ENCODE results near the gene GPC1.

Gene GPC1

GRCh38 chr2:240424341-240425235, 10.9 kb upstream of the GPC1 start:
- Histone ChIP-seq H3K36me3 (ENCODE audit: insufficient read depth, low read length) (no peaks in the 10 kb centered on the region), H3K4me1 (ENCODE audit: insufficient read depth, low read length) (peaks cover 15% of the 10 kb centered on the region), H3K4me3 (ENCODE audit: low read length) (no peak overlapping the region), H3K9me3 (ENCODE audit: low read length) (peaks cover 13% of the 10 kb centered on the region), H2AFZ (ENCODE audit: low read depth, low read length) (no peak overlapping the region), H3K27me3 (ENCODE audit: insufficient read depth, low read length) (no peaks in the 10 kb centered on the region)

GRCh38 chr2:240425236-240425615, 10.2 kb upstream of the GPC1 start:
- H3K9me3 ChIP-seq (ENCODE audit: low read length), result peaks cover 13% of the 10 kb centered on the region
- no peaks in the 10 kb centered on the region for H3K27me3 ChIP-seq (ENCODE audit: insufficient read depth, low read length)
- no peaks in the 10 kb centered on the region for H3K36me3 ChIP-seq (ENCODE audit: insufficient read depth, low read length)
- peaks cover 15% of the 10 kb centered on the region for H3K4me1 ChIP-seq (ENCODE audit: insufficient read depth, low read length)
- no peak overlapping the region for H3K4me3 ChIP-seq (ENCODE audit: low read length)
- no peak overlapping the region for H2AFZ ChIP-seq (ENCODE audit: low read depth, low read length)

GRCh38 chr2:240425697-240426096, 9.8 kb upstream of the GPC1 start:
- Histone ChIP-seq H3K9me3 (ENCODE audit: low read length) (peaks cover 13% of the 10 kb centered on the region), H2AFZ (ENCODE audit: low read depth, low read length) (no peak overlapping the region), H3K4me1 (ENCODE audit: insufficient read depth, low read length) (peaks cover 15% of the 10 kb centered on the region), H3K4me3 (ENCODE audit: low read length) (no peak overlapping the region), H3K36me3 (ENCODE audit: insufficient read depth, low read length) (no peaks in the 10 kb centered on the region), H3K27me3 (ENCODE audit: insufficient read depth, low read length) (no peaks in the 10 kb centered on the region)

GRCh38 chr2:240426845-240427721, 8.4 kb upstream of the GPC1 start:
- Histone ChIP-seq H3K4me3 (ENCODE audit: low read length) (no peak overlapping the region), H3K27me3 (ENCODE audit: insufficient read depth, low read length) (no peaks in the 10 kb centered on the region), H2AFZ (ENCODE audit: low read depth, low read length) (no peak overlapping the region), H3K9me3 (ENCODE audit: low read length) (peaks cover 9% of the 10 kb centered on the region), H3K36me3 (ENCODE audit: insufficient read depth, low read length) (no peaks in the 10 kb centered on the region), H3K4me1 (ENCODE audit: insufficient read depth, low read length) (peaks cover 15% of the 10 kb centered on the region)

- H3K27me3 ChIP-seq (ENCODE audit: insufficient read depth, low read length), result no peaks in the 10 kb centered on the region
- no peak overlapping the region for H3K4me3 ChIP-seq (ENCODE audit: low read length)
- H3K9me3 ChIP-seq (ENCODE audit: low read length), result peaks cover 9% of the 10 kb centered on the region
- peaks cover 12% of the 10 kb centered on the region for H3K4me1 ChIP-seq (ENCODE audit: insufficient read depth, low read length)
- H3K36me3 ChIP-seq (ENCODE audit: insufficient read depth, low read length), result no peaks in the 10 kb centered on the region
- no peak overlapping the region for H2AFZ ChIP-seq (ENCODE audit: low read depth, low read length)
These were observed 7.7 kb upstream of the GPC1 start for GRCh38 chr2:240427729-240428128.

- Histone ChIP-seq H3K4me1 (ENCODE audit: insufficient read depth, low read length) (peaks cover 8% of the 10 kb centered on the region), H3K9me3 (ENCODE audit: low read length) (peaks cover 9% of the 10 kb centered on the region), H3K4me3 (ENCODE audit: low read length) (no peak overlapping the region), H2AFZ (ENCODE audit: low read depth, low read length) (no peak overlapping the region), H3K36me3 (ENCODE audit: insufficient read depth, low read length) (no peaks in the 10 kb centered on the region), H3K27me3 (ENCODE audit: insufficient read depth, low read length) (no peaks in the 10 kb centered on the region)
These were observed 7.2 kb upstream of the GPC1 start for GRCh38 chr2:240428245-240428644.

- no peaks in the 10 kb centered on the region for H3K27me3 ChIP-seq (ENCODE audit: insufficient read depth, low read length)
- no peak overlapping the region for H3K4me3 ChIP-seq (ENCODE audit: low read length)
- no peak overlapping the region for H2AFZ ChIP-seq (ENCODE audit: low read depth, low read length)
- no peaks in the 10 kb centered on the region for H3K4me1 ChIP-seq (ENCODE audit: insufficient read depth, low read length)
- no peaks in the 10 kb centered on the region for H3K36me3 ChIP-seq (ENCODE audit: insufficient read depth, low read length)
- H3K9me3 ChIP-seq (ENCODE audit: low read length), result peaks cover 9% of the 10 kb centered on the region
These were observed 6.1 kb upstream of the GPC1 start for GRCh38 chr2:240429341-240429871.

GRCh38 chr2:240429872-240430491, 5.5 kb upstream of the GPC1 start:
- Histone ChIP-seq H3K27me3 (ENCODE audit: insufficient read depth, low read length) (no peaks in the 10 kb centered on the region), H3K4me1 (ENCODE audit: insufficient read depth, low read length) (no peaks in the 10 kb centered on the region), H3K4me3 (ENCODE audit: low read length) (no peak overlapping the region), H3K36me3 (ENCODE audit: insufficient read depth, low read length) (no peaks in the 10 kb centered on the region), H3K9me3 (ENCODE audit: low read length) (peaks cover 9% of the 10 kb centered on the region), H2AFZ (ENCODE audit: low read depth, low read length) (no peak overlapping the region)

- Histone ChIP-seq H2AFZ (ENCODE audit: low read depth, low read length) (no peak overlapping the region), H3K4me1 (ENCODE audit: insufficient read depth, low read length) (no peaks in the 10 kb centered on the region), H3K4me3 (ENCODE audit: low read length) (no peak overlapping the region), H3K9me3 (ENCODE audit: low read length) (peaks cover 5% of the 10 kb centered on the region), H3K36me3 (ENCODE audit: insufficient read depth, low read length) (no peaks in the 10 kb centered on the region), H3K27me3 (ENCODE audit: insufficient read depth, low read length) (no peaks in the 10 kb centered on the region)
These were observed 4.9 kb upstream of the GPC1 start for GRCh38 chr2:240430595-240430994.

- no peak overlapping the region for H2AFZ ChIP-seq (ENCODE audit: low read depth, low read length)
- H3K9me3 ChIP-seq (ENCODE audit: low read length), result no peaks in the 10 kb centered on the region
- no peaks in the 10 kb centered on the region for H3K27me3 ChIP-seq (ENCODE audit: insufficient read depth, low read length)
- H3K4me3 ChIP-seq (ENCODE audit: low read length), result no peak overlapping the region
- no peaks in the 10 kb centered on the region for H3K36me3 ChIP-seq (ENCODE audit: insufficient read depth, low read length)
- no peaks in the 10 kb centered on the region for H3K4me1 ChIP-seq (ENCODE audit: insufficient read depth, low read length)
These were observed 4.2 kb upstream of the GPC1 start for GRCh38 chr2:240431271-240431660.

- Histone ChIP-seq H3K4me3 (ENCODE audit: low read length) (no peak overlapping the region), H3K9me3 (ENCODE audit: low read length) (no peaks in the 10 kb centered on the region), H3K4me1 (ENCODE audit: insufficient read depth, low read length) (peaks cover 5% of the 10 kb centered on the region), H2AFZ (ENCODE audit: low read depth, low read length) (no peak overlapping the region), H3K27me3 (ENCODE audit: insufficient read depth, low read length) (no peaks in the 10 kb centered on the region), H3K36me3 (ENCODE audit: insufficient read depth, low read length) (no peaks in the 10 kb centered on the region)
These were observed 3.6 kb upstream of the GPC1 start for GRCh38 chr2:240431661-240432424.

GRCh38 chr2:240432430-240432819, 3.0 kb upstream of the GPC1 start:
- Histone ChIP-seq H3K9me3 (ENCODE audit: low read length) (no peaks in the 10 kb centered on the region), H3K4me1 (ENCODE audit: insufficient read depth, low read length) (peaks cover 11% of the 10 kb centered on the region), H2AFZ (ENCODE audit: low read depth, low read length) (no peak overlapping the region), H3K27me3 (ENCODE audit: insufficient read depth, low read length) (no peaks in the 10 kb centered on the region), H3K4me3 (ENCODE audit: low read length) (no peak overlapping the region), H3K36me3 (ENCODE audit: insufficient read depth, low read length) (no peaks in the 10 kb centered on the region)

All from neuron (in vitro differentiated cells).